ENCODE data around the gene MUC4.

DNA sequence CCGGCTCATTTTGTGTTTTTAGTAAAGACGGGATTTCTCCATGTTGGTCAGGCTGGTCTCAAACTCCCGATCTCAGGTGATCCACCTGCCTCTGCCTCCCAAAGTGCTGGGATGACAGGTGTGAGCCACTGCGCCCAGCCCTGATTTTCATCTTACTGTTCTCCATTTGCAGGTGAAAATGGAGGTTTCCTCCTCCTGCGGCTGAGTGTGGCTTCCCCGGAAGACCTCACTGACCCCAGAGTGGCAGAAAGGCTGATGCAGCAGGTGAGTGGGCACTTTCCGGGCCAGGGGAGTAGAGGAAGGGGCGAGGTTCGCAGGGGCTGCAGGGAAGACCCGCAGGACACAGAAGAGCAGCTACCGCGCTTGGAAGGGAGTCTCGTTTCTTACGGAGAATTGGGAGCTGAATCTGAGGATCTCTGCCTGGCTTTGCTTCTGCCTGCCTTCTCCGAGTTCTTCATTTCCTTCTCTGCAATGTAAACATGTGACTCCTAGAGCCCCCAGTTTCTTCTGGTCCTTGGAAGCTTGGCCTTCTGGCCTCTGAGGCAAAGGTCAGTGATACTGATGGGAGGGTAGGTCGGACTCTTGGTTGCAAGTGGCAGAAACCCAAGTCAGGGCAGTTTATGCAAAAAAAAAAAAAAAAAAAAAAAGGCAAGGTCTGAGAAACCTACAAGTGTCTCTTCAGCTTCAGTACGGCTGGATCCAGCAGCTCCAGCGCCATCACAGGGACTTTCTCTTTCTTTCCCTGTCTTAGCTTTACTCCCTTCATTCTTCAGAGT lies 82.1 kb downstream of the MUC4 start:
- TF ChIP-seq, protein P1, sequence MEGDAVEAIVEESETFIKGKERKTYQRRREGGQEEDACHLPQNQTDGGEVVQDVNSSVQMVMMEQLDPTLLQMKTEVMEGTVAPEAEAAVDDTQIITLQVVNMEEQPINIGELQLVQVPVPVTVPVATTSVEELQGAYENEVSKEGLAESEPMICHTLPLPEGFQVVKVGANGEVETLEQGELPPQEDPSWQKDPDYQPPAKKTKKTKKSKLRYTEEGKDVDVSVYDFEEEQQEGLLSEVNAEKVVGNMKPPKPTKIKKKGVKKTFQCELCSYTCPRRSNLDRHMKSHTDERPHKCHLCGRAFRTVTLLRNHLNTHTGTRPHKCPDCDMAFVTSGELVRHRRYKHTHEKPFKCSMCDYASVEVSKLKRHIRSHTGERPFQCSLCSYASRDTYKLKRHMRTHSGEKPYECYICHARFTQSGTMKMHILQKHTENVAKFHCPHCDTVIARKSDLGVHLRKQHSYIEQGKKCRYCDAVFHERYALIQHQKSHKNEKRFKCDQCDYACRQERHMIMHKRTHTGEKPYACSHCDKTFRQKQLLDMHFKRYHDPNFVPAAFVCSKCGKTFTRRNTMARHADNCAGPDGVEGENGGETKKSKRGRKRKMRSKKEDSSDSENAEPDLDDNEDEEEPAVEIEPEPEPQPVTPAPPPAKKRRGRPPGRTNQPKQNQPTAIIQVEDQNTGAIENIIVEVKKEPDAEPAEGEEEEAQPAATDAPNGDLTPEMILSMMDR (IDR thresholded peaks at IDR 0.05) = no peak
- no peak for TF ChIP-seq POLR2A (IDR thresholded peaks at IDR 0.05)
